IMR-90 (cell line): ENCODE data around the gene TRIO.

Experiments
- CEBPB ChIP-seq: IDR thresholded peaks from 2 replicates; pipeline ENCODE4 v1.6.1; 2012; ENCODE audit warnings: low read depth, low read length, improper control_type of control experiment
- MXI1 ChIP-seq: IDR thresholded peaks from 2 replicates; pipeline ENCODE4 v1.6.1; 2012; ENCODE audit warnings: low read depth, mild to moderate bottlenecking, low read length, moderate library complexity, borderline replicate concordance
- TF ChIP-seq, protein P1 (sequence below): conservative IDR thresholded peaks from 2 replicates; pipeline ENCODE4 v1.5.1; 2012; ENCODE audit warnings: mild to moderate bottlenecking, low read depth, low read length, improper control_type of control experiment

DNA sequence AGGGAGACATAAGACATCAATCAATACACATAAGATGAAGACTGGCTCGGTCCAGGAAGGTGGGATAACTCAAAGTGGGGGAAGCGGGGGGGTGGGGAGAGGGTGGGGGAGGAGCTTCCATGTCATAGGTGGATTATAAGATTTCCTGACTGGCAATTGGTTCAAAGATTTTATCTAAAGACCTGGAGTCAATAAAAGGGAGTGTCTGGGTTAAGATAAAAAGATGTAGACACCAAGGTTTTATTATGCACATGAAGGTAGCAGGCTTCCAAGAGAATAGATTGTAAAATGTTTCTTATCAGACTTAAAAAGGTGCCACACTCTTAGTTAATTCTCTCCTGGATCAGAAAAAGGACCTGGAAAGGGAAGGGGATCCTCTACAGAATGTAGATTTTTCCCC lies 412.9 kb downstream of the TRIO start:
- TF ChIP-seq CEBPB (no peak), MXI1 (no peak)
- TF ChIP-seq, protein P1, sequence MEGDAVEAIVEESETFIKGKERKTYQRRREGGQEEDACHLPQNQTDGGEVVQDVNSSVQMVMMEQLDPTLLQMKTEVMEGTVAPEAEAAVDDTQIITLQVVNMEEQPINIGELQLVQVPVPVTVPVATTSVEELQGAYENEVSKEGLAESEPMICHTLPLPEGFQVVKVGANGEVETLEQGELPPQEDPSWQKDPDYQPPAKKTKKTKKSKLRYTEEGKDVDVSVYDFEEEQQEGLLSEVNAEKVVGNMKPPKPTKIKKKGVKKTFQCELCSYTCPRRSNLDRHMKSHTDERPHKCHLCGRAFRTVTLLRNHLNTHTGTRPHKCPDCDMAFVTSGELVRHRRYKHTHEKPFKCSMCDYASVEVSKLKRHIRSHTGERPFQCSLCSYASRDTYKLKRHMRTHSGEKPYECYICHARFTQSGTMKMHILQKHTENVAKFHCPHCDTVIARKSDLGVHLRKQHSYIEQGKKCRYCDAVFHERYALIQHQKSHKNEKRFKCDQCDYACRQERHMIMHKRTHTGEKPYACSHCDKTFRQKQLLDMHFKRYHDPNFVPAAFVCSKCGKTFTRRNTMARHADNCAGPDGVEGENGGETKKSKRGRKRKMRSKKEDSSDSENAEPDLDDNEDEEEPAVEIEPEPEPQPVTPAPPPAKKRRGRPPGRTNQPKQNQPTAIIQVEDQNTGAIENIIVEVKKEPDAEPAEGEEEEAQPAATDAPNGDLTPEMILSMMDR, result no peak
